Parathyroid adenoma (tissue), 2 donors: ENCODE measurements around the gene ZSCAN16.

ENCODE experiments used
- H2AFZ ChIP-seq: fragments of 300-600 bp; sonication (generic); one replicate; pipeline ENCODE4 v1.7.0; 2017; ENCODE audit warnings: antibody characterized with exemption, mild to moderate bottlenecking
- H3K27ac ChIP-seq: fragments of 300-600 bp; sonication (generic); one replicate; pipeline ENCODE4 v1.7.0; 2017
- H3K27me3 ChIP-seq: fragments of 300-600 bp; sonication (generic); one replicate; pipeline ENCODE4 v1.7.0; 2017; ENCODE audit warnings: low read length; ENCODE audit not compliant: control insufficient read depth, insufficient read depth
- H3K36me3 ChIP-seq: fragments of 300-600 bp; sonication (generic); one replicate; pipeline ENCODE4 v1.7.0; 2017; ENCODE audit warnings: low read length; ENCODE audit not compliant: control insufficient read depth, insufficient read depth
- H3K4me1 ChIP-seq: fragments of 300-600 bp; sonication (generic); one replicate; pipeline ENCODE4 v1.7.0; 2017; ENCODE audit warnings: control low read depth
- H3K4me2 ChIP-seq: fragments of 300-600 bp; sonication (generic); one replicate; pipeline ENCODE4 v1.7.0; 2017; ENCODE audit warnings: low read length
- H3K4me3 ChIP-seq: fragments of 300-600 bp; sonication (generic); one replicate; pipeline ENCODE4 v1.7.0; 2017; ENCODE audit warnings: low read depth, low read length
- H3K79me2 ChIP-seq: fragments of 300-600 bp; sonication (generic); one replicate; pipeline ENCODE4 v1.7.0; 2017; ENCODE audit warnings: control low read depth
- H3K9ac ChIP-seq: fragments of 300-600 bp; sonication (generic); one replicate; pipeline ENCODE4 v1.7.0; 2017; ENCODE audit warnings: mild to moderate bottlenecking
- H3K9me3 ChIP-seq: fragments of 300-600 bp; sonication (generic); one replicate; pipeline ENCODE4 v1.7.0; 2017; ENCODE audit warnings: low read length; ENCODE audit not compliant: control insufficient read depth
- CTCF ChIP-seq: fragments of 300-600 bp; sonication (generic); IDR thresholded peaks from one replicate; pipeline ENCODE4 v1.7.0; 2017; ENCODE audit warnings: antibody characterized with exemption, mild to moderate bottlenecking
- donor health status: primary hyperparathyroidism.

The ZSCAN16 gene

GRCh38 chr6:28153546-28153945 is 29.1 kb downstream of the ZSCAN16 start:
- no peaks in the 10 kb centered on the region for H3K4me1 ChIP-seq
- TF ChIP-seq CTCF, result no peak
- no peak overlapping the region for H3K4me2 ChIP-seq
- H3K4me3 ChIP-seq, result no peak overlapping the region
- H2AFZ ChIP-seq, result no peak overlapping the region
- no peaks in the 10 kb centered on the region for H3K79me2 ChIP-seq
- H3K27ac ChIP-seq, result no peak overlapping the region
- no peaks in the 10 kb centered on the region for H3K9me3 ChIP-seq
- H3K27me3 ChIP-seq, result no peaks in the 10 kb centered on the region
- no peak overlapping the region for H3K9ac ChIP-seq
- H3K36me3 ChIP-seq, result no peaks in the 10 kb centered on the region

GRCh38 chr6:28154357-28154756 is 29.9 kb downstream of the ZSCAN16 start:
- Histone ChIP-seq H3K27ac (no peak overlapping the region), H3K9me3 (no peaks in the 10 kb centered on the region), H3K4me1 (no peaks in the 10 kb centered on the region), H3K36me3 (no peaks in the 10 kb centered on the region), H3K4me2 (no peak overlapping the region), H3K27me3 (no peaks in the 10 kb centered on the region), H2AFZ (no peak overlapping the region), H3K4me3 (no peak overlapping the region), H3K9ac (no peak overlapping the region), H3K79me2 (no peaks in the 10 kb centered on the region)
- no peak for TF ChIP-seq CTCF

- no peak overlapping the region for H3K27ac ChIP-seq
- no peaks in the 10 kb centered on the region for H3K79me2 ChIP-seq
- H3K4me2 ChIP-seq, result no peak overlapping the region
- TF ChIP-seq CTCF, result no peak
- no peak overlapping the region for H3K4me3 ChIP-seq
- no peak overlapping the region for H3K9ac ChIP-seq
- no peaks in the 10 kb centered on the region for H3K9me3 ChIP-seq
- H2AFZ ChIP-seq, result no peak overlapping the region
- no peaks in the 10 kb centered on the region for H3K4me1 ChIP-seq
- H3K27me3 ChIP-seq, result no peaks in the 10 kb centered on the region
- no peaks in the 10 kb centered on the region for H3K36me3 ChIP-seq
Observed at GRCh38 chr6:28158318-28158717, 33.9 kb downstream of the ZSCAN16 start.

GRCh38 chr6:28159029-28159607 is 34.7 kb downstream of the ZSCAN16 start:
- H2AFZ ChIP-seq, result no peak overlapping the region
- no peaks in the 10 kb centered on the region for H3K9me3 ChIP-seq
- H3K27me3 ChIP-seq, result no peaks in the 10 kb centered on the region
- no peaks in the 10 kb centered on the region for H3K79me2 ChIP-seq
- H3K36me3 ChIP-seq, result no peaks in the 10 kb centered on the region
- H3K27ac ChIP-seq, result no peak overlapping the region
- TF ChIP-seq CTCF, result no peak
- H3K4me2 ChIP-seq, result no peak overlapping the region
- no peak overlapping the region for H3K4me3 ChIP-seq
- H3K9ac ChIP-seq, result no peak overlapping the region
- H3K4me1 ChIP-seq, result no peaks in the 10 kb centered on the region

- no peak overlapping the region for H3K4me3 ChIP-seq
- no peak overlapping the region for H2AFZ ChIP-seq
- TF ChIP-seq CTCF, result no peak
- no peaks in the 10 kb centered on the region for H3K4me1 ChIP-seq
- H3K27me3 ChIP-seq, result no peaks in the 10 kb centered on the region
- H3K9me3 ChIP-seq, result no peaks in the 10 kb centered on the region
- H3K4me2 ChIP-seq, result no peak overlapping the region
- no peaks in the 10 kb centered on the region for H3K79me2 ChIP-seq
- no peaks in the 10 kb centered on the region for H3K36me3 ChIP-seq
- H3K9ac ChIP-seq, result no peak overlapping the region
- H3K27ac ChIP-seq, result no peak overlapping the region
Observed at GRCh38 chr6:28160233-28160632, 35.8 kb downstream of the ZSCAN16 start.
